GM23338 (cell line): ENCODE results near the gene ADAMTS4.

Experiments used
- CTCF ChIP-seq, 2 experiments: fragments of 200-600 bp in 1 of 2; sonication (generic) in 1 of 2; conservative IDR thresholded peaks; 2 replicates each; pipeline versions ENCODE4 v1.5.1 to v1.6.1; 2016 to 2017; ENCODE audit warnings: antibody characterized with exemption in 2 of 2, low read depth in 2 of 2, mild to moderate bottlenecking in 2 of 2, moderate library complexity in 1 of 2
- EZH2 ChIP-seq: fragments of 200-600 bp; sonication (generic); IDR thresholded peaks from one replicate; pipeline ENCODE4 v1.8.0; 2017; ENCODE audit warnings: antibody characterized with exemption, mild to moderate bottlenecking, low read depth; ENCODE audit not compliant: unreplicated experiment
- EZH2phosphoT487 ChIP-seq: fragments of 200-600 bp; sonication (generic); IDR thresholded peaks from one replicate; pipeline ENCODE4 v1.8.1; 2018; ENCODE audit warnings: antibody characterized with exemption; ENCODE audit not compliant: unreplicated experiment
- POLR2AphosphoS5 ChIP-seq: IDR thresholded peaks from 2 replicates; pipeline ENCODE4 v1.6.1; 2016; ENCODE audit warnings: antibody characterized with exemption, low read depth
- ZNF114 ChIP-seq: fragments of 250-450 bp; sonication (Bioruptor Pico); IDR thresholded peaks from 2 replicates; pipeline ENCODE4 v1.5.0; 2020; ENCODE audit warnings: mild to moderate bottlenecking, moderate library complexity
- ZNF462 ChIP-seq: fragments of 250-450 bp; sonication (Bioruptor Pico); IDR thresholded peaks from 2 replicates; pipeline ENCODE4 v1.5.0; 2020; ENCODE audit warnings: mild to moderate bottlenecking, moderate library complexity

- TF ChIP-seq POLR2AphosphoS5 (no peak), ZNF114 (CRISPR knock-in tag) (no peak), CTCF (conservative IDR thresholded peaks at IDR 0.05; ENCODE audit: low read depth in 2 of 2) (no peak), EZH2 (no peak), ZNF462 (CRISPR knock-in tag) (no peak), EZH2phosphoT487 (no peak)
Observed at GRCh38 chr1:161218301-161219077, 19.6 kb upstream of the ADAMTS4 start.
